ENCODE measurements around the gene PDE11A. TPM values are rescaled to one million over a fixed set of nuclear protein-coding genes. Genes with fewer than 3 reads are reported as not detected.
A peak's percentile ranks its signal among the peaks of the same experiment; 100 is the strongest.

PDE11A gene
- total and polyA plus RNA-seq, 10 donors, result 0.02 to 1.2 (median 0.22) TPM; not detected in 3

GRCh38 chr2:177906041-177906718 is 166.4 kb downstream of the PDE11A start:
- Histone ChIP-seq H3K27me3 (replicated peaks in 1 of 7) (no peaks in the 10 kb centered on the region), H3K27ac (no peak overlapping the region), H3K36me3 (no peaks in the 10 kb centered on the region), H3K9me3 (no peaks in the 10 kb centered on the region), H3K4me1 (no peaks in the 10 kb centered on the region), H3K4me3 (no peak overlapping the region)
- no peak for TF ChIP-seq POLR2AphosphoS5 (IDR thresholded peaks at IDR 0.05)
- TF ChIP-seq, protein P1, sequence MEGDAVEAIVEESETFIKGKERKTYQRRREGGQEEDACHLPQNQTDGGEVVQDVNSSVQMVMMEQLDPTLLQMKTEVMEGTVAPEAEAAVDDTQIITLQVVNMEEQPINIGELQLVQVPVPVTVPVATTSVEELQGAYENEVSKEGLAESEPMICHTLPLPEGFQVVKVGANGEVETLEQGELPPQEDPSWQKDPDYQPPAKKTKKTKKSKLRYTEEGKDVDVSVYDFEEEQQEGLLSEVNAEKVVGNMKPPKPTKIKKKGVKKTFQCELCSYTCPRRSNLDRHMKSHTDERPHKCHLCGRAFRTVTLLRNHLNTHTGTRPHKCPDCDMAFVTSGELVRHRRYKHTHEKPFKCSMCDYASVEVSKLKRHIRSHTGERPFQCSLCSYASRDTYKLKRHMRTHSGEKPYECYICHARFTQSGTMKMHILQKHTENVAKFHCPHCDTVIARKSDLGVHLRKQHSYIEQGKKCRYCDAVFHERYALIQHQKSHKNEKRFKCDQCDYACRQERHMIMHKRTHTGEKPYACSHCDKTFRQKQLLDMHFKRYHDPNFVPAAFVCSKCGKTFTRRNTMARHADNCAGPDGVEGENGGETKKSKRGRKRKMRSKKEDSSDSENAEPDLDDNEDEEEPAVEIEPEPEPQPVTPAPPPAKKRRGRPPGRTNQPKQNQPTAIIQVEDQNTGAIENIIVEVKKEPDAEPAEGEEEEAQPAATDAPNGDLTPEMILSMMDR (IDR thresholded peaks at IDR 0.05 in 8 of 11, conservative IDR thresholded peaks at IDR 0.05 in 3 of 11), result peak in 9 of 11 experiments; percentile 9 to 77 (median 61)
- 36 to 53% (median 45%) methylated on average over 12 of the region's 12 CpGs for WGBS, 5 donors
- peak; percentile 75 for DNase-seq
- intact Hi-C loops (cut with DNase I; ENCODE audit: low total_unique reads), result no loop called here

DNA sequence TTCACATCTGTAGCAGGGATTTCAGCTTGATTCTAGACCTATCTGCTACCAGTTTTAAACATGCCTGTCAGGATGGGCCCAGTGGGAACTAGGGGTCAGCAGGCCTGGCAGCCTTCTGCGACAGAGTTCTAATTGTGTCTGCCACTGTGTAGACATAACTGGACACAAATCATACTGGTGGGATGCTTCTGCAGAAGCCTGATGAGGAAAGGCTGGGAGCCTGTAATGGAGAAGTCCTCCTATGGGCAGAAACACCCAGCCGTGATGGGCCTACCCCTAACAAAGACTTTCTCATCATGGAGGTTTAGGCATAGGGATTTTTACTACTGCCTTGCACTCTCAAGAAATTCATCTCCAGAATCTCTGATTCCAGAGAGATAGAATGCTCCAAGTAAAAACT is 166.9 kb downstream of the PDE11A start:
- Histone ChIP-seq H3K4me1 (no peaks in the 10 kb centered on the region), H3K9me3 (no peaks in the 10 kb centered on the region), H3K4me3 (no peak overlapping the region), H3K27me3 (replicated peaks in 1 of 7) (no peaks in the 10 kb centered on the region), H3K36me3 (no peaks in the 10 kb centered on the region), H3K27ac (no peak overlapping the region)
- WGBS, 5 donors, result 76 to 95% (median 89%) methylated on average over 2 of the region's 2 CpGs
- TF ChIP-seq, protein P1 (IDR thresholded peaks at IDR 0.05 in 8 of 11, conservative IDR thresholded peaks at IDR 0.05 in 3 of 11), result no peak
- TF ChIP-seq POLR2A (IDR thresholded peaks at IDR 0.05) (no peak), POLR2AphosphoS5 (IDR thresholded peaks at IDR 0.05) (no peak)
- DNase-seq, result no peak
- intact Hi-C loops (cut with DNase I; ENCODE audit: low total_unique reads), result no loop called here

DNA sequence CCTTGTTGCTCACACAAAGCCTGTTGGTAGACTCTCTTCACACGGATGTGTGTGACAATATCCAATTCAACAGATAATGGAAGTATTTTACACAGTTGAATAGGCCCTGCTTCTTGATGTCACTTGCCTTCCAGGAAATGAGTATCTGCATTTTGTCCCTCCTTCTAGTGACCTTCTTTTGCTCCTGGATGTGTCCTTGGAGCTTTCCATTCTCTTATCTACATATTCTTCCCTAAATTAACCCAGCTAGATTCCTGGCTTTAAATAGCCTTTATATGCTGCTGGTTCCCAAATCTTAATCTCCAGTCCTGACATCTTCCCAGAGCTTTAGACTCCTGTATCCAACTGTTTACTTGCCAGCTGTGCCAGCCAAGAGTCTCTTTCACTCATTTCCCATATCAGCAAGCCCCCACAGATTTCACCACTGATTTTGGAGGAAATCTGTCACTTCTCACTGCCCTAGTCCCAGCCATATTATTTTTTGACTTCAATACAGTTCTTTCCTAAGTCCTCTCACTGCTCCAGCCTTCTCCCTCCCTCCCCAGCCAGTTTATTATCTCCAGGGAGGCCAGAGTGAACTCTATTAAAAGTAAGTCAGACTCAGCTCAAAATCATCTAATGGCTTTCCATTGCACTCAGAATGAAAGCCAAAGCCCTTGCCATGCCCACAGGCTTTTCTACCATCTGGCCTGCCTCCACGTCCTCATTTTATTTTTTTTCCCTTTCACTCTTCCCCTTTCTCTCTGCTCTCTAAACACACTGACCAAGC is 170.0 kb downstream of the PDE11A start:
- intact Hi-C loops (cut with DNase I; ENCODE audit: low total_unique reads), result no loop called here
- no peak for DNase-seq
- Histone ChIP-seq H3K9me3 (no peaks in the 10 kb centered on the region), H3K27ac (no peak overlapping the region), H3K4me3 (no peak overlapping the region), H3K36me3 (no peaks in the 10 kb centered on the region), H3K27me3 (replicated peaks in 1 of 7) (no peaks in the 10 kb centered on the region), H3K4me1 (no peaks in the 10 kb centered on the region)
- TF ChIP-seq POLR2A (IDR thresholded peaks at IDR 0.05) (no peak), POLR2AphosphoS5 (IDR thresholded peaks at IDR 0.05) (no peak)
- TF ChIP-seq, protein P1 (IDR thresholded peaks at IDR 0.05 in 8 of 11, conservative IDR thresholded peaks at IDR 0.05 in 3 of 11), result no peak
- 51 to 74% (median 56%) methylated on average over 2 of the region's 2 CpGs for WGBS, 5 donors

DNA sequence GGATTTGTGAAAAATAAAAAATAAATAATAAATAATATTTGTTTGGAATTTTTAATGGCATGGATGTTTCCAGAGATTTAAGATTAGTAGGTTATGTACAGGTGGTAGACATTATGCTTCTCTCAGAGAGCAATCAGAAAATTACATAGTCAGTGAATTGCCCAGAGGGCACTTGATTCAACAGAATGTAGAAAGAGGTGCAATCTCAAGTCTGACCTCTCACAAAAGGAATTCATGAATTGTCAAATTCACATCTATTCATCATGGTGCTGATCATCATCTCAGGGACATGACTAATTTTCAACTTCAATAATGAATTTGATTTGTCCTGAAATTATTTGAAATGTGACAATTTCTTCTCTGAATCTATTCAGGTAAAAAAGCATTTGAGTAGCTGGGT is 172.5 kb downstream of the PDE11A start:
- Histone ChIP-seq H3K4me1 (no peaks in the 10 kb centered on the region), H3K4me3 (no peak overlapping the region), H3K9me3 (no peaks in the 10 kb centered on the region), H3K36me3 (no peaks in the 10 kb centered on the region), H3K27ac (no peak overlapping the region), H3K27me3 (replicated peaks in 1 of 7) (no peaks in the 10 kb centered on the region)
- no peak for DNase-seq
- intact Hi-C loops (cut with DNase I; ENCODE audit: low total_unique reads), result no loop called here
- TF ChIP-seq, protein P1 (IDR thresholded peaks at IDR 0.05 in 8 of 11, conservative IDR thresholded peaks at IDR 0.05 in 3 of 11), result no peak
- no peak for TF ChIP-seq POLR2AphosphoS5 (IDR thresholded peaks at IDR 0.05)
